Measurements from ENCODE around the gene GPRC5D.

GPRC5D gene

GRCh38 chr12:12899530-12900380 is 52.2 kb downstream of the GPRC5D start:
- TF ChIP-seq ZFX (IDR thresholded peaks at IDR 0.05; ENCODE audit: borderline replicate concordance): no peak
- H3K27ac ChIP-seq: no peak overlapping the region

DNA sequence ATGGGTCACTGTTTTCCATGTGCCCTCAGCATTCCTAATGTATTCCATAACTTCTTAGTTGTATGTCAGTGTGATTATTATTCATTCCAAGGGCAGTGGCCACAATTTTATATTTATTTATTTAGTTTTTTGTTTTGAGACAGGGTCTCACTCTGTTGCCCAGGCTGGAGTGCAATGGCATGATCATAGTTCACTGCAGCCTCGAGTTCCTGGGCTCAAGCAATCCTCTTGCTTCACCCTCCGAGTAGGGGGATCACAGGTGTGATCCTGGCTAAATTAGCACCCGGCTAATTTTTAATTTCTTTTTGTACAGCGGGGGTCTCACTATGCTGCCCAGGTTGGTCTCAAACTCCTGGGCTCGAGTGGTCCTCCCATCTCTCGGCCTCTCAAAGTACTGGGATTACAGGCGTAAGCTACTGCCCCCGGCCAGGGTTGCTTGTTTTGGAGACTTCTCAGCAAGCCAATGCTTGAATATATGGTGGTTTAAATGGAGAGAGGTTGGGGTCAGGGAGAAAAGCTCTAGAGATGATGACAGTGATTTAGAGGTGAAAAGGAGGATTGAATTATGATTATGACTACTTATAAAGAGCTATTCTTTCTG is 53.0 kb downstream of the GPRC5D start:
- H3K27ac ChIP-seq: no peak overlapping the region
- TF ChIP-seq CTCF (IDR thresholded peaks at IDR 0.05) (no peak), ZFX (IDR thresholded peaks at IDR 0.05; ENCODE audit: borderline replicate concordance) (no peak)

- TF ChIP-seq ZFX (IDR thresholded peaks at IDR 0.05; ENCODE audit: borderline replicate concordance) (no peak), CTCF (IDR thresholded peaks at IDR 0.05) (no peak)
Observed at GRCh38 chr12:12898136-12898717, 53.7 kb downstream of the GPRC5D start.

GRCh38 chr12:12897302-12897701 is 54.7 kb downstream of the GPRC5D start:
- TF ChIP-seq ZFX (IDR thresholded peaks at IDR 0.05; ENCODE audit: borderline replicate concordance): no peak
- TF ChIP-seq CTCF (IDR thresholded peaks at IDR 0.05): no peak
- no peak overlapping the region for H3K27ac ChIP-seq

More at GRCh38 chr12:12898136-12898717, 53.7 kb downstream of the GPRC5D start:
- H3K27ac ChIP-seq: no peak overlapping the region

GRCh38 chr12:12896260-12896659 is 55.7 kb downstream of the GPRC5D start:
- no peak overlapping the region for H3K27ac ChIP-seq
- TF ChIP-seq ZFX (IDR thresholded peaks at IDR 0.05; ENCODE audit: borderline replicate concordance) (no peak), CTCF (IDR thresholded peaks at IDR 0.05) (no peak)

DNA sequence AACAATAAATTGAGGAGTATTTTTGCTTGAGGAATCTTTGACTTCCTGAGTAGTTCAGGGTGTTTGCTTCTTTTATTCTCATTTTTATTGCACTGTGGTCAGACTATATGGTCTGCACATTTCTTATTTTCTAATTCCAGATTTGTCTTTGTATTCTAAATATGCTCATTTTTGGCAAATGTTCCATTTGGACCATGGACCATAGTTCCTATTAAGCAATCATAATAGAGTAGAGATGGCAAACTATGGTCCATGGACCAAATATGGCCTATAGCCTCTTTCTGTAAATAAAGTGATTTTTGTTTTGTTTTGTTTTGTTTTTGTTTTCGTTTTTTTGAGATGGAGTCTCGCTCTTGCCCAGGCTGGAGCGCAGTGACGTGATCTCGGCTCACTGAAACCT is 58.5 kb downstream of the GPRC5D start:
- no peak overlapping the region for H3K27ac ChIP-seq
- TF ChIP-seq CTCF (IDR thresholded peaks at IDR 0.05): no peak
- no peak for TF ChIP-seq ZFX (IDR thresholded peaks at IDR 0.05; ENCODE audit: borderline replicate concordance)

DNA sequence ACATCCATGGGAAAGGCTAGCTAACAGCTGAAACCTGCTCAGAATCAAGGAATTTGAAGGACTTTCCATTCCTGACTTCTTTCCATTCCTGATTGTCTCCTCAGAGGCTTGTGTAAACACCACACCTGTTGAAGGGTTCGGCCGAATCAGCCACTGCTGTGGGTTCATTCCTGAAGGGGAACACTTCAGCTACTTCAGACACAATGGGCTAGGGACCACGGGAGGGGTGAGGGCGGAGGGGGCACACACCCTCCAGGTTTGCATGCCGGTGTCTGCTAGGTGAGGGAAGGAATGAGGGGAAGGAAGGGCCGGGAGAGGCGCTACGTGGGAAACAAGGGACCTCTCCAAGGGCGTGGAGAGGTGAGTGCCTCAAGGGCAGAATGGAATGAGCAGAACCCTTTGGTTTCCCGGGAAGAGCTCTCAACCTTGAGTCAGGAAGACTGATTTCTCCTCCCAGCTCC is 59.3 kb downstream of the GPRC5D start:
- TF ChIP-seq CTCF (IDR thresholded peaks at IDR 0.05) (no peak), ZFX (IDR thresholded peaks at IDR 0.05; ENCODE audit: borderline replicate concordance) (no peak)
- H3K27ac ChIP-seq: no peak overlapping the region
